WTC11 (cell line): ENCODE data around the gene NINJ2.

Experiments used
- FOXJ3 ChIP-seq: sonication (generic); formaldehyde crosslinking; IDR thresholded peaks from 2 replicates; pipeline ENCODE4 v1.9.0; 2021; ENCODE audit warnings: missing genetic modification reagents, mild to moderate bottlenecking, borderline replicate concordance
- FOXP1 ChIP-seq: sonication (generic); formaldehyde crosslinking; IDR thresholded peaks from 2 replicates; pipeline ENCODE4 v1.8.0; 2022; ENCODE audit warnings: missing genetic modification reagents, mild to moderate bottlenecking, moderate library complexity, borderline replicate concordance
- JUN ChIP-seq: sonication (generic); formaldehyde crosslinking; IDR thresholded peaks from 2 replicates; pipeline ENCODE4 v1.8.0; 2023; ENCODE audit warnings: mild to moderate bottlenecking, missing genetic modification reagents
- KAT7 ChIP-seq: sonication (generic); formaldehyde crosslinking; IDR thresholded peaks from 2 replicates; pipeline ENCODE4 v1.8.1; 2023; ENCODE audit warnings: missing genetic modification reagents, mild to moderate bottlenecking, borderline replicate concordance
- NR2C2 ChIP-seq: sonication (generic); formaldehyde crosslinking; IDR thresholded peaks from 2 replicates; pipeline ENCODE4 v1.8.0; 2022; ENCODE audit warnings: mild to moderate bottlenecking, missing genetic modification reagents
- SMAD4 ChIP-seq: sonication (generic); formaldehyde crosslinking; IDR thresholded peaks from 2 replicates; pipeline ENCODE4 v1.8.0; 2022; ENCODE audit warnings: mild to moderate bottlenecking, missing genetic modification reagents
- TEAD4 ChIP-seq: sonication (generic); formaldehyde crosslinking; IDR thresholded peaks from 2 replicates; pipeline ENCODE4 v1.8.0; 2022; ENCODE audit warnings: mild to moderate bottlenecking, missing genetic modification reagents
- ZBTB21 ChIP-seq: sonication (generic); formaldehyde crosslinking; IDR thresholded peaks from 2 replicates; pipeline ENCODE4 v1.8.1; 2023; ENCODE audit warnings: mild to moderate bottlenecking, missing genetic modification reagents, borderline replicate concordance
- ZNF232 ChIP-seq: sonication (generic); formaldehyde crosslinking; IDR thresholded peaks from 2 replicates; pipeline ENCODE4 v1.8.0; 2022; ENCODE audit warnings: mild to moderate bottlenecking, missing genetic modification reagents
- TF ChIP-seq, protein P1 (sequence below): sonication (generic); formaldehyde crosslinking; IDR thresholded peaks from 2 replicates; pipeline ENCODE4 v1.8.1; 2023; ENCODE audit warnings: mild to moderate bottlenecking, missing genetic modification reagents
- TF ChIP-seq, protein P2 (sequence below): fragments of 200-600 bp; IDR thresholded peaks from 2 replicates; pipeline ENCODE4 v1.8.0; 2022; ENCODE audit warnings: antibody characterized with exemption

DNA sequence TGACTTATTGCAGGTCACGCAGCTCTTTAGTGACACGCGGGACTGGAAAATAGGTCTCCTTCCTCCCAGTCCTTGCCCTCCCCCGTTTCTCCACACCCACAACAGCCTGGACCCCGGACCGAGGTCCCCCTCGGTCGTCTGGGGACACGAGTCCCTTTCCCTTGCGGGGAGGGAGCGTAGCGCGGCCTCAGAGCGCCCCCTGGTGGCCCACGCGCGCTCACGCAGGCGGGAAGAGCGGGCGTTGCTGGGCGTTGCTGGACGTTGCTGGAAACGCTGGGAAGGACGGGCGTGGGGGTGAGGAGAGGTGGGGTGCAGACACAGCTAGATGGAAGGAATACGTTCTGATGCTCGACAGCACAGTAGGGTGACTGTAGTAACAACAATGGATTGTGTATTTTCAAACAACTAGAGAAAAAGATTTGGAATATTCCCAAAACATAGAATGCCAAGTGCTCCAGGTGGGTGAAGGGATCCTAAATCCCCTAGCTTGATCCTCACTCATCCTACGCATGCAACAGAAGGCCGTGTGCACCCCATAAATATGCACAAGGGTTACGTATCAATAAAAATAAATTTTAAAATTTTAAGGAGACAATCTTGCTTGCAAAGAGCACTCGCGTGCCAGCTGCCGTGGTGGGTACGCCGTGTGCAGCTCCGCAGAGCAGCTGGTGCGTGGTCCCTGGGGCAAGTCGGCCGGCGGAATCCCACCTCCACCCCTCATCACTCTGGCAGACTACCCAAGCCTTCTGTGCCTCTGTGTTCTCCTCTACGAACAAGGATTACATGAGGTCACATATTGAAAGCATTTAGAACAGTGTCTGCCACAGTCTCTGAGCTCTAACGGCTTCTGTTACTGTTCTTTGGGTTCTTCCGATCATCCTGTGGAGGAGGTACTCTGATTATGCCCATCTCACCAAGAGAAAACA is 116.1 kb downstream of the NINJ2 start:
- TF ChIP-seq, protein P1, sequence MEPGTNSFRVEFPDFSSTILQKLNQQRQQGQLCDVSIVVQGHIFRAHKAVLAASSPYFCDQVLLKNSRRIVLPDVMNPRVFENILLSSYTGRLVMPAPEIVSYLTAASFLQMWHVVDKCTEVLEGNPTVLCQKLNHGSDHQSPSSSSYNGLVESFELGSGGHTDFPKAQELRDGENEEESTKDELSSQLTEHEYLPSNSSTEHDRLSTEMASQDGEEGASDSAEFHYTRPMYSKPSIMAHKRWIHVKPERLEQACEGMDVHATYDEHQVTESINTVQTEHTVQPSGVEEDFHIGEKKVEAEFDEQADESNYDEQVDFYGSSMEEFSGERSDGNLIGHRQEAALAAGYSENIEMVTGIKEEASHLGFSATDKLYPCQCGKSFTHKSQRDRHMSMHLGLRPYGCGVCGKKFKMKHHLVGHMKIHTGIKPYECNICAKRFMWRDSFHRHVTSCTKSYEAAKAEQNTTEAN (CRISPR knock-in tag) = no peak
- TF ChIP-seq ZBTB21 (CRISPR knock-in tag) (no peak), NR2C2 (CRISPR knock-in tag) (no peak), KAT7 (no peak), FOXJ3 (no peak), FOXP1 (CRISPR knock-in tag) (no peak), JUN (CRISPR knock-in tag) (no peak), ZNF232 (no peak), SMAD4 (CRISPR knock-in tag) (no peak), TEAD4 (CRISPR knock-in tag) (no peak)
- TF ChIP-seq, protein P2, sequence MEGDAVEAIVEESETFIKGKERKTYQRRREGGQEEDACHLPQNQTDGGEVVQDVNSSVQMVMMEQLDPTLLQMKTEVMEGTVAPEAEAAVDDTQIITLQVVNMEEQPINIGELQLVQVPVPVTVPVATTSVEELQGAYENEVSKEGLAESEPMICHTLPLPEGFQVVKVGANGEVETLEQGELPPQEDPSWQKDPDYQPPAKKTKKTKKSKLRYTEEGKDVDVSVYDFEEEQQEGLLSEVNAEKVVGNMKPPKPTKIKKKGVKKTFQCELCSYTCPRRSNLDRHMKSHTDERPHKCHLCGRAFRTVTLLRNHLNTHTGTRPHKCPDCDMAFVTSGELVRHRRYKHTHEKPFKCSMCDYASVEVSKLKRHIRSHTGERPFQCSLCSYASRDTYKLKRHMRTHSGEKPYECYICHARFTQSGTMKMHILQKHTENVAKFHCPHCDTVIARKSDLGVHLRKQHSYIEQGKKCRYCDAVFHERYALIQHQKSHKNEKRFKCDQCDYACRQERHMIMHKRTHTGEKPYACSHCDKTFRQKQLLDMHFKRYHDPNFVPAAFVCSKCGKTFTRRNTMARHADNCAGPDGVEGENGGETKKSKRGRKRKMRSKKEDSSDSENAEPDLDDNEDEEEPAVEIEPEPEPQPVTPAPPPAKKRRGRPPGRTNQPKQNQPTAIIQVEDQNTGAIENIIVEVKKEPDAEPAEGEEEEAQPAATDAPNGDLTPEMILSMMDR = peak; percentile 99
